GM12875 (cell line): ENCODE results near the gene NAALADL2.

ENCODE experiments used
- H3K4me3 ChIP-seq: one replicate; pipeline ENCODE4 v1.5.1; 2011; ENCODE audit warnings: low read depth, low read length, control low read depth
- CTCF ChIP-seq: IDR thresholded peaks from 2 replicates; pipeline ENCODE4 v1.5.1; 2011; ENCODE audit warnings: low read depth, mild to moderate bottlenecking, control low read depth, inconsistent platforms, low read length, moderate library complexity, borderline replicate concordance; ENCODE audit not compliant: insufficient read depth

NAALADL2 gene

DNA sequence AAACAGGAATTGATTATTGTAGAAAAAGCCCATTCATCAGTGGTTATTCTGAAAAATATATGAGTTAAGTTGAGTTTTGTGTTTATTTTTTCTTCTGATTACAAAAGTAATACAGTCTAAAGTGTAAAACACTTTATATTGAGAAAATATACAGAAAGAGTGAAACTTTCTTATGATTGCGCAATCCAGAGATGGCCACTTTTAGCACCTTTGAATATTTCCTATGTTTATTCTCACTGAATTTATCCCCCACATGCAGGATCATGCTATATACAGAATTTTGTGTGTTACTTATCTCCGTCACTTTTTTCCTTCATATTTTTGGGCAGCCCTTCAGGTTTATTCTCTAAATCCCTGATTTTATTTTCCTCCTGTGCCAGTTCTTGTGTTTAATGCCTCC lies 285.2 kb downstream of the NAALADL2 start:
- TF ChIP-seq CTCF: no peak
- H3K4me3 ChIP-seq: no peak overlapping the region

DNA sequence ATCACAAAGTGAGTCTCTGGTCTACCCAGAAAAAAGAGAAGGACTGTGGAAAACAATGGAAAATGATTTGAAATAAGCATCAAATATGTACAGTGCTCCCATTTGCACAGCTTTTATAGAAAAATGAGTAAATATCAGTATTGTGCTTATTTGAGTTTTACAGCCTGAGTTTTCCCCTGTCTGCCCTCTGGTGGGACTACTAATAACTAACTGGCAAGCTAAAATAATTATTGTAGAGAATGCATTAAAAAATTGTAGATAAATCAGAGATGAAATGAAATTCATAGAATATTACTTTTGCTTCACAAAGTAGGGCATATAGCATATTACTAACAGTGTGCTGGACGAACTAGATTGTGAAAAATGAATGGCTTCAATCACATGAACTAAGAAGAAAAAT lies 287.1 kb downstream of the NAALADL2 start:
- TF ChIP-seq CTCF: no peak

GRCh38 chr3:175149675-175150074 lies 290.5 kb downstream of the NAALADL2 start:
- no peak for TF ChIP-seq CTCF
- no peak overlapping the region for H3K4me3 ChIP-seq

More for the DNA sequence above, 287.1 kb downstream of the NAALADL2 start:
- H3K4me3 ChIP-seq: no peak overlapping the region

DNA sequence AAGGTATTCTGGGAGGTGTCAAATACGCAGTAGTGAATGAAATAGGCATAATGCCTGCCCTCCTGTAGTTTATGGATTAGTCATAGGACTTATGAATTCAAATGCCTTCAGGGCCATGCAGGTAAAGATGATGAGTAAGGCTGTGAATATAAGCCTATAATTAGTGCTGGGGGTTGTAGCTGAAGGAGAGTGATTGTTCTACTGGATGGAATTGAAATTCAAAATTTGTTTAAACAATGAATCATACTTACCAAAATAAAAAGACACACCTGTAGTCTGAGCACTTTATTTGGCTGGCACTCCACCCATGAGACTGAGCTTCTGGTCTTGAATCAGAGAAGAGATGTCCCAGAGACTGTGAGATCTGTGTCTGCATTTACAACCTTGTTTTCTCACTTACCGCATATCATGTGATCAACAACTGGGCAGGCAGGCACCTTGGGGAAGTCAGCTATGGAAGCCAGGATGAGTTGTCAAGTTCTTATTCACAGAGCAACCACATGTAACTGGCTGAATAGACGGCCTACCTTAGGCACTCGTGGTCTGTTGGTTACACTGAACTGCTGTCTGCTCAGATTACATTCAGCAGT lies 291.8 kb downstream of the NAALADL2 start:
- no peak overlapping the region for H3K4me3 ChIP-seq
- TF ChIP-seq CTCF: no peak

DNA sequence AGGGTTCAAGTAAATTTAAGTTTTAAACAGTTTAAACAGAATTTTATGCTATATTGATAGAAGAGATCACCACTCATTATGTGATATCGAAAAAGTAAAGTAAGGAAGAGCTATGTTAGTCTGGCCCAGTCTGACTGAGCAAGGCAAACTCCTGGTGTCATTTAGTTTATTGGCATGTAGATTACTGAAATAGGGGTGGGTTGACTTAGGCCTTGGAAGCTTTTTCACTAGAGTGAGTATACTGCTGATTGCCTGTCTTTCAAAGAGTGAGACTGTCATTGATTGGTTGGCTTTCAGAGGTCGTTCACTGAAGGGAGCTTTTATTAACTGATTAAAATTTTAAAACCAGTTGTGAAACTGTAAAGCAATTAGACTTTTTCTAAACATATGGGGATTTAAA lies 294.5 kb downstream of the NAALADL2 start:
- no peak for TF ChIP-seq CTCF

DNA sequence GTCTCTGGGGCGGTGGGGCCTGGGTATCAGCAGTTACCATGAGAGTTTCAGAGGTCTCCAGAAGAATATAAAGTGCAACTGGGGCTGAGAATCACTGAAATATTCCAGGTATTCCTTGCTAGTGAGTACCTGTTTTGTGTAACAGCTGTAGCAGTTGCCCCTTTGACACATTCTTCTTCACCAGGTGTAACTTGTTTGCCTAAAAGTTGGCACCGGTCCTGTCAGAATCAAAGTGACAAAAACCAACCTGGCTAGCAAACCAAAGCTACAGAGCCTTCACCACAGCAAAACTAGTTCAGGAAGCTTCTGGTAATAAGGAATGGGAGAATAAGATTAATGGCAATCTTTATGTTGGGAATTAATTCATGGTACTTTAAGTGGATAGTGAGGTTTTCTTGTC lies 296.0 kb downstream of the NAALADL2 start:
- TF ChIP-seq CTCF: no peak
- H3K4me3 ChIP-seq: no peak overlapping the region

More for the DNA sequence above, 294.5 kb downstream of the NAALADL2 start:
- no peak overlapping the region for H3K4me3 ChIP-seq

- TF ChIP-seq CTCF: no peak
- H3K4me3 ChIP-seq: no peak overlapping the region
These were observed 300.1 kb downstream of the NAALADL2 start for GRCh38 chr3:175159202-175159601.
